ENCODE data around the gene ITCH.
"Not testable (repeated sequence)": the region's sequence is repeated elsewhere in the genome, so short reads cannot be mapped to it uniquely, and the experiment has no call there.

ITCH gene

GRCh38 chr20:34344238-34344637 lies 18.8 kb upstream of the ITCH start:
- no peak for DNase-seq (ENCODE audit: low read depth)

- no peak for DNase-seq (ENCODE audit: low read depth)
These were observed 17.7 kb upstream of the ITCH start for GRCh38 chr20:34345402-34345736.

DNA sequence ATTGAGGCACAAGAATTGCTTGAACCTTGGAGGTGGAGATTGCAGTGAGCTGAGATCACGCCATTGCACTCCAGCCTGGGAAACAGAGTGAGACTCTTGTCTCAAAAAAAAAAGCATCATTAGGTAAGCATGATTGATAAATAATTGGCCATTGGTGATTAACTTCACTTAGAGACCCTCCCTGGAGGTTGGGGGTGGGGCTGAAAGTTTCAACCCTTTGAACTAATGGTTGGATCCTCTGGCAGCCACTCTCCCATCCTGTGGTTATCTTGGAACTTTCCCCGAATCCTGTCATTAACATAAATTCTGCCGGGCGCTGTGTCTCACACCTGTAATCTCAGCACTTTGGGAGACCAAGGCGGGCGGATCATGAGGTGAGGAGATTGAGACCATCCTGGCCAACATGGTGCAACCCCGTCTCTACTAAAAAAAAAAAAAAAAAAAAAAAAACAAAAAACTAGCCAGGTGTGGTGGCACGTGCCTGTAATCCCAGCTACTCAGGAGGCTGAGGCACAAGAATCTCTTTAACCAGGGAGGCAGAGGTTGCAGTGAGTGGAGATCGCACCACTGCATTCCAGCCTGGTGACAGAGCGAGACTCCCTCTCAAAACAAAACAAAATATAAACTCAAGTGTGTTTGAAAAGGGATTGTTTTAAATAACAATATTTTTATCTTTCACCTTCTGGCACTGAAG lies 17.1 kb upstream of the ITCH start:
- not testable (repeated sequence) for DNase-seq (ENCODE audit: low read depth)

- DNase-seq (ENCODE audit: low read depth) = not testable (repeated sequence)
These were observed 16.6 kb upstream of the ITCH start for GRCh38 chr20:34346533-34346865.

- no peak for DNase-seq (ENCODE audit: low read depth)
These were observed 15.5 kb upstream of the ITCH start for GRCh38 chr20:34347571-34347970.

DNA sequence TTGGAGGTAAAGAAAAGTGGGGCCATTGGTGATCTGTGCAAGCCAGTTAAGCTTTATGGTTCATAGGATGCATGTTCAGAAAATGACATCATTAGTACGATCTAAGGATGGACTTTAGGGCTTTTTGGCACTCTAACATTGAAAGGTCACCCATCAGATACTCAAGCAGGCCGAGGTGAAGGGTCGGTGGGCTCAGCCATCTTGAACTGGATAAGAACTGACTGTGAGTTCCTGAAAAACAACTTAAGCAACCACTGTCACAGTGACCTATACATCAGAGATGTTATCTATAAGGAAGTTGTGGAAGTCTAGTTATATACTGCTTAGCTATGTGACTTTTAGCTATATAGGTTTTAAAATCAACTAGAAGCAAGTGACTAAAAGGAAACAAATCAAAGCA lies 13.0 kb upstream of the ITCH start:
- DNase-seq (ENCODE audit: low read depth) = no peak

- DNase-seq (ENCODE audit: low read depth) = not testable (repeated sequence)
These were observed 9.6 kb upstream of the ITCH start for GRCh38 chr20:34353467-34353866.

GRCh38 chr20:34355427-34355826 lies 7.6 kb upstream of the ITCH start:
- no peak for DNase-seq (ENCODE audit: low read depth)

DNA sequence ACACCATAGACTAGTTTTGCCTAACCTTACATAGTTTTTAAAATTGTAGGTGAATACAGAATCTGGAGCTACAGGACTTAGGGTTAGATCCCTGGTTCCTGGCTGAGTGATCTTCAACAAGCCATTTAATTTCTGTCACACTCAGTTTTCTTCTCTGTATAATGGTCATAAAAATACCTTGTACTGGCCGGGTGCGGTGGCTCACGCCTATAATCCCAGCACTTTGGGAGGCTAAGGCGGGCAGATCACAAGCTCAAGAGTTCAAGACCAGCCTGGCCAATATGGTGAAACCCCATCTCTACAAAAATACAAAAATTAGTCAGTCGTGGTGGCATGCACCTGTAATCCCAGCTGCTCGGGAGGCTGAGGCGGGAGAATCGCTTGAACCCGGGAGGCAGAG lies 3.3 kb upstream of the ITCH start:
- DNase-seq (ENCODE audit: low read depth) = not testable (repeated sequence)

DNA sequence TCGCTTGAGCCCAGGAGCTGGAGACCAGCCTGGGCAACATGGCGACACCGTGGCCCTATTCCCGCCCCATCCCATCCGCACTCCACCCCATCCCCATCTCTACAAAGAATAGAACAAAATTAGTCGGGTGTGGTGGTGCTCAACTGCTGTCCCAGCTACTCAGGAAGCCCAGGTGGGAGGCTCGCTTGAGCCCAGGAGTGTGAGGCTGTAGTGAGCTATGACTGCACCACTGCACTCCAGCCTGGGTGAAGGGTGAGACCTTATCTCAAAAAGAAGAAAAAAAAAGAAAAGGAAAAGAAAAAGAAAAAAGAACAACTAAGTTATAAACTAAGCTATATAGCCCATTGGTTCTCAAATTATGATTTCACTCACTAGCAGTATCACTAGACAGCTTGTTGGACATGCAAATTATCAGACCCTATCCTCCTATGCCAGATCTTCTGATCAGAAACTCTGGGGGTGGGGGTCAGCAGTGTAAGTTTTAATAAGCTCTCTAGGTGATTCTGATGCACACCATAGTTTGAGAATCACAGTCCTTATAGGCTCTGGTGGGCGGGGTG lies 491 bp upstream of the ITCH start:
- no peak for DNase-seq (ENCODE audit: low read depth)

DNA sequence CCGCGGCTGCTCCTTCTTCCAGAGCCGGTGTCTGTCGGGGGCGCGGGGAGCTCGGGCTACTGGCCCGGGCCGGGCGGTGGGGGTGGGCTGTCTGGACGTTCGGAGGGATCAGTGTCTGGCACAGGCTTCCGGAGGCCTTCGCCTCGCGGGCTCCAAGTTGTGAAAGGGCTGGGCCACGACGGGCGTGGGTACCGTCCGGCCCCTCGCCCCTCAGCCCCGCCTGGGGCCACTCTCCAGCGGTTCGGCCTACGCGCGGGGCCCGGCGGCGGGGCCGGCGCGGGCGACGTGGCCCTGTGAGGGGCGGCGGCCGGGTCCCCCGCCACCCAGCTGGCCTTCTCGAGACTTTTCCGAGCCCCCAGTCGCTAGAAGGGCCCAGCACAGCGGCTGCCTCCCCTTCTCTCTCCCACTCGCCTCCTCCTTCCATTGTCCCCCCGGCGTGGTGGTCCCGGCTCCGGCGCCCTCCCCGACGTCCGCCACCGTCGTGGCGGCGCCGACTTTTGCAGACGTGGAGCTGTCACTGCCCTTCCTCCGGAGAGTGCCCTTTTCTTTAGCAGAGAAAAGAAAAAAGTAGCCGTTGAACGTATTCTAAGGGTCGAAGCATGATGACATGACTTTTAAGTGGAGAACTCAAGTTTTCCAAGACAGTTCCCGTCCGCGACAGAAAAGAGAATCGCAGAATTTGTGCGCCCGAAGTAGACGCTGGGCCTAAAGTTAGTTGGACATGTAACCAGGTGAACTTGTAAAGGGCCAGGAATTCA lies 571 bp downstream of the ITCH start:
- no peak for DNase-seq (ENCODE audit: low read depth)

DNA sequence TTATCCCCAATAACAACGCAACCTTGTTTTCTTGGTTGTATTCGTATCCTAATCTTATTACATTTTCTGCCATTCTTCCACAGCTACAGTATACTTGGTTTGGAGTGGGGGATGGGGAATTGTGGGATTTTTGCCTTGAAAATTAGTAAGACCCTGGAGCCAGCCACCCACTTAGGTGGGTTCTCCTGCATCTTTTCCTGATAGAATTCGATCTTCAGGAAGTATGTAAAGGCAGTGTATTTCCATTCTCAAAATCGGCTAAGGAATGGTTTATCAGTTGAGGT lies 1.1 kb downstream of the ITCH start:
- no peak for DNase-seq (ENCODE audit: low read depth)

GRCh38 chr20:34365765-34366213 lies 2.7 kb downstream of the ITCH start:
- DNase-seq (ENCODE audit: low read depth) = no peak

DNA sequence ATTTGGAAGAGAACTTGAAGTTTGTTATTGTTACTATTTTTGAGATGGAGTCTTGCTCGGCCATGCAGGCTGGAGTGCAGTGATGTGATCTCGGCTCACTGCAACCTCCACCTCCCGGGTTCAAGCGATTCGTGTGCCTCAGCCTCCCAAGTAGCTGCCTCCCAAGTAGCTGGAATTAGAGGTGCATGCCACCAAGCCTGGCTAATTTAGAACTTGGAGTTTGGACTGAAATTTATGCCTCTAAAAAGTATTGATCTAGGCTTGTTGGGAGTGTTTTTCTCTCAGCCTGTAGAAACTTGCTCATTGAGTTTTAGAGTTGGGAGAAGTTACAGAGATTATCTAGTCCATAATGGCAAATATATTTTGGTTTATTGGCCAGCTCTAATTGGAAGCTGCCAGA lies 4.1 kb downstream of the ITCH start:
- no peak for DNase-seq (ENCODE audit: low read depth)

GRCh38 chr20:34367911-34368310 lies 4.8 kb downstream of the ITCH start:
- DNase-seq (ENCODE audit: low read depth) = not testable (repeated sequence)

GRCh38 chr20:34368547-34368946 lies 5.5 kb downstream of the ITCH start:
- no peak for DNase-seq (ENCODE audit: low read depth)

GRCh38 chr20:34369265-34369664 lies 6.2 kb downstream of the ITCH start:
- DNase-seq (ENCODE audit: low read depth) = no peak

- DNase-seq (ENCODE audit: low read depth) = no peak
These were observed 7.0 kb downstream of the ITCH start for GRCh38 chr20:34370062-34370461.

DNA sequence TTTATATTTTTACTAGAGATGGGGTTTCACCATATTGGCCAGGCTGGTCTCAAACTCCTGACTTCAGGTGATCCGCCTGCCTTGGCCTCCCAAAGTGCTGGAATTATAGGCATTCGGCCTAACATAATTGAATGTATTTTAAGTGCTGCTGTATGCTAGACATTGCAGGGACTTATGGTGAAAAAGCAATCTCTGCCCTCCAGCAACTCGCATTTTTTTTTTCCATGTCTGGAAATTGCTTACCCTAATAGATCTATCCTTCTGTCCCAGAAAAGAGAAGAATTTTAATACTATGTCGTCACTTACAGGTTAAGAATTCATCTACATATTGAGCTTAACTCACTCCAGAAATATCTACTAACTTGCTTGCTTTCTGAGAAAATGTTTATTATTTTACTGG lies 10.4 kb downstream of the ITCH start:
- no peak for DNase-seq (ENCODE audit: low read depth)

GRCh38 chr20:34374209-34374760 lies 11.2 kb downstream of the ITCH start:
- DNase-seq (ENCODE audit: low read depth) = no peak

DNA sequence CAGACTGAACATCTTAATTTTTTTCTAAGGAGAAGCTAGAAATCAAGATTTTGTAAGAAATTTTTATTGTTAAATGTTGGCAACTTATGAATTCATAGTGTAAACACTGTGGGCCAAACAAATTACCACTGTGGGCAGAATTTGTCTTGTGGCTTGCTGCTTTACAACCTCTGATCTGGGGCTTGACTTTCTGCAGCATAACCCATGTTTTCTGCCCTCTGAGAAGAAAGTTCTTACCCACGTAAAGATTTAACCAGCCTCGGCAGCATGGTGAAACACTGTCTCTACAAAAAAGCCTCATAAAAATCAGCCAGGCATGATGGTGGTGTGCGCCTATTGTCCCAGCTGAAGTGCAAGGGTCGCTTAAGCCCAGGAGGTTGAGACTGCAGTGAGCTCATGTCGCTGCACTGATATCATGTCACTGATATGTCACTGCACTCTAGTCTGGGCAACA lies 12.9 kb downstream of the ITCH start:
- DNase-seq (ENCODE audit: low read depth) = no peak

GRCh38 chr20:34377072-34377847 lies 14.2 kb downstream of the ITCH start:
- no peak for DNase-seq (ENCODE audit: low read depth)

DNA sequence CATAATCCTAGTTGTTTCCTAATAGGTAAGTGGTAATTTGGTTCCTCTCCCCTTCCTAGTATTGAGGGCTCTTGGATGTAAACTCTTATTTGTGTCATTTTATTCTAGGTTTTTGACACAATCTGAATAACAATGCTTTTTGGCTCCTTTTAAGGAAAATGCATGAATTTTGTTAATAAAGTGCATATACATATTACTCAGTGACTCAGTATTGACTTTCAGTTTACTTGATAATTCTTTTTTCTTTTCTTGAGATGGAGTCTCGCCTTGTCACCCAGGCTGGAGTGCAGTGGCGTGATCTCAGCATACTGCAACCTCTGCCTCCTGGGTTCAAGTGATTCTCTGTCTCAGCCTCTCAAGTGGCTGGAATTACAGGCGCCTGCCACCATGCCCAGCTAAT lies 19.1 kb downstream of the ITCH start:
- no peak for DNase-seq (ENCODE audit: low read depth)
